Measurements from ENCODE around the gene PGLYRP2.

DNA sequence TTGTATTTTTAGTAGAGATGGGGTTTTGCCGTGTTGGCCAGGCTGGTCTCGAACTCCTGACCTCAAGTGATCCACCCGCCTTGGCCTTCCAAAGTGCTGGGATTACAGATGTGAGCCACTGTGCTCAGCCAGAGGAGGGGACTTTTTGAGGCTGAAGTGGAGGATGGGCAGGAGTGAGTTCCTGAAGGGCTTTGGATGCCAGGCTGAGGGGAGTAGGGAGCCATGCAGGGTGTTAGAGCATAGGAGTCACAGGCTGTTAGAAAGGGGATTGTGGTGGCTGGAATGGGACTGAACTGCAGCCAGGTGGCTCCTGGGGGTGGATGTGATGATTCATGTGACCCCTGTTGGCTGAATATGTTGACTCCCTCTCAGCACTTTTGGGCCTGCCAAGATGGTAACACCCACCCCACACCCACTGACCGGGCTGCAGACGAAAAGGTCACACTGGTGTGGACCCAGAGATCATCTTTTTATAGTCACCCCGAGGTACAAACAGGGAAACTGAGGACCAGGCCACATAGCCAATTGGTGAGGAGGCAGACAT lies 40.2 kb upstream of the PGLYRP2 start:
- TF ChIP-seq, protein P1, sequence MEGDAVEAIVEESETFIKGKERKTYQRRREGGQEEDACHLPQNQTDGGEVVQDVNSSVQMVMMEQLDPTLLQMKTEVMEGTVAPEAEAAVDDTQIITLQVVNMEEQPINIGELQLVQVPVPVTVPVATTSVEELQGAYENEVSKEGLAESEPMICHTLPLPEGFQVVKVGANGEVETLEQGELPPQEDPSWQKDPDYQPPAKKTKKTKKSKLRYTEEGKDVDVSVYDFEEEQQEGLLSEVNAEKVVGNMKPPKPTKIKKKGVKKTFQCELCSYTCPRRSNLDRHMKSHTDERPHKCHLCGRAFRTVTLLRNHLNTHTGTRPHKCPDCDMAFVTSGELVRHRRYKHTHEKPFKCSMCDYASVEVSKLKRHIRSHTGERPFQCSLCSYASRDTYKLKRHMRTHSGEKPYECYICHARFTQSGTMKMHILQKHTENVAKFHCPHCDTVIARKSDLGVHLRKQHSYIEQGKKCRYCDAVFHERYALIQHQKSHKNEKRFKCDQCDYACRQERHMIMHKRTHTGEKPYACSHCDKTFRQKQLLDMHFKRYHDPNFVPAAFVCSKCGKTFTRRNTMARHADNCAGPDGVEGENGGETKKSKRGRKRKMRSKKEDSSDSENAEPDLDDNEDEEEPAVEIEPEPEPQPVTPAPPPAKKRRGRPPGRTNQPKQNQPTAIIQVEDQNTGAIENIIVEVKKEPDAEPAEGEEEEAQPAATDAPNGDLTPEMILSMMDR (IDR thresholded peaks at IDR 0.05; ENCODE audit: poor library complexity), result no peak
- no peak for TF ChIP-seq EZH2 (IDR thresholded peaks at IDR 0.05; ENCODE audit: borderline replicate concordance)

Data from hepatocyte (in vitro differentiated cells).